Measurements from ENCODE around the gene PLXNA1. TPM values are rescaled to one million over a fixed set of nuclear protein-coding genes. Genes with fewer than 3 reads are reported as not detected.

Gene PLXNA1
- total and polyA plus RNA-seq, 2 experiments from 2014 or later: 11.0 to 73.5 TPM

DNA sequence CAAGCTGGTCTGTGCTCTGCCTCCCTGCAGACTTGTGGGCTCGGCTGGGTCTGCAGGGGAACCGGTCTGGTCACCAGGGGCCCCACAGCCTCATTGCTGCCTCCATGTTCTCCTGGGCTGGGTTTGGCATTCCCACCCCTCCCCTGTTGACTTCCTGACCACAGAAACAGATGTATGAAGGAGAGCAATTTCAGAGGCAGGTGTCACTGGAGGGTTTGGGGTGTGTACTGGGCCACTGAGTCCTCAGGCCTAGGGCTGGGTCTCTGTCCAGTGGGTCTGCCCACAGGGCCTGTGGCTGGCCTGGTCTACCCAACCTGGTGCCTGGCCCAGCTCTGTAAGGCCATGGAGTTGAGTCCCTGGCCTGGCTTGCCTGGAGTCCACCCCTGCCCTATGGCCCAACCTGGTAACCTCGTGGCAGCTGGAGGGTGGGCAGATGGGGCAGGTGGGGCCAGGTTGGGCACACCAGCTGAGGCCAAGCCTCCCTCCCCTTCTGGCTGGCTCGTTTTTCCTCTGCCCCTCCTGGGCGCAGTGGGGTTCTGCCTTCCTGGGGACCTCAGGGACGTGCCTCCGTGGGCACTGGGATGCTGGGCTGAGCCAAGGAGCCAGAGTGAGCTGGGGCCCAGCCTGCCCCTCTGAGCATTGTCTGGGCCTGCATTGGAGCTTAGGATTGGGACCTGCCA is 20.8 kb downstream of the PLXNA1 start (continued):
- no peak for TF ChIP-seq NANOG (IDR thresholded peaks at IDR 0.05; ENCODE audit: borderline replicate concordance)
- no peak for TF ChIP-seq ZNF331 (CRISPR knock-in tag; IDR thresholded peaks at IDR 0.05; ENCODE audit: low read depth)

DNA sequence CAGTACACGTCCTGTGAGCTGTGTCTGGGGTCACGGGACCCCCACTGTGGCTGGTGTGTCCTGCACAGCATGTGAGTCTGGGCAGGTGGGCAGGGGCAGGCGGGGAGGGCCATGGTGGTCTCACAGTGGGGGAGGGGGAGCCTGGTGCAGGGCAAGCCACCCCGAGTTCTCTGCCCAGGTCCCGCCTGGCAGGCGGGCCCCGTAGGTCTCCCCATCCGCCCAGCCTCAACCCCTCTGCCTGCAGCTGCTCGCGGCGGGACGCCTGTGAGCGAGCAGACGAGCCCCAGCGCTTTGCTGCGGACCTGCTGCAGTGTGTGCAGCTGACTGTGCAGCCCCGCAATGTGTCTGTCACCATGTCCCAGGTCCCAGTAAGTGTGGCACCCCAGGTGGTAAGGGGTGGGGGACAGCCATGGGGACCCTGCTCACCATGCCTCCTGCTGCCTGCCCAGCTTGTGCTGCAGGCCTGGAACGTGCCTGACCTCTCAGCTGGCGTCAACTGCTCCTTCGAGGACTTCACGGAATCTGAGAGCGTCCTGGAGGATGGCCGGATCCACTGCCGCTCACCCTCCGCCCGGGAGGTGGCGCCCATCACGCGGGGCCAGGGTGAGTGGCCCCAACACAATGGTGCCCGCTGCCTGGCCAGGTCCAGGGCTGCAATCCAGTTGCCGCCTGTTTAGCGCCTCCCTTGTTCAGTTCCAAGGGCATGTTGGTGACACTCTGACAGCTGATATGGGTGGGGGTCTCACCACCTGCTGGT is 21.9 kb downstream of the PLXNA1 start:
- Histone ChIP-seq H2AFZ (no peak overlapping the region), H3F3A (replicated peaks; ENCODE audit: low read depth) (no peaks in the 10 kb centered on the region), H3K36me3 (ENCODE audit: insufficient read depth) (no peaks in the 10 kb centered on the region), H3K9me2 (ENCODE audit: insufficient read depth) (no peaks in the 10 kb centered on the region), H4K20me1 (replicated peaks; ENCODE audit: insufficient read depth) (no peaks in the 10 kb centered on the region), H3K4me1 (ENCODE audit: insufficient read depth) (peaks cover 10% of the 10 kb centered on the region; the same call in 1 of the 2 replicates), H3K4me3 (no peak overlapping the region), H3K79me2 (replicated peaks; ENCODE audit: insufficient read depth) (no peaks in the 10 kb centered on the region), H3K27ac (ENCODE audit: low read depth) (no peak overlapping the region), H3K27me3 (ENCODE audit: insufficient read depth) (no peaks in the 10 kb centered on the region), H3K4me2 (no peak overlapping the region)
- peaks cover 8% of the 10 kb centered on the region for H3K27me3 Mint-ChIP-seq (ENCODE audit: insufficient read depth, low read depth, poor library complexity)
- TF ChIP-seq, protein P1, sequence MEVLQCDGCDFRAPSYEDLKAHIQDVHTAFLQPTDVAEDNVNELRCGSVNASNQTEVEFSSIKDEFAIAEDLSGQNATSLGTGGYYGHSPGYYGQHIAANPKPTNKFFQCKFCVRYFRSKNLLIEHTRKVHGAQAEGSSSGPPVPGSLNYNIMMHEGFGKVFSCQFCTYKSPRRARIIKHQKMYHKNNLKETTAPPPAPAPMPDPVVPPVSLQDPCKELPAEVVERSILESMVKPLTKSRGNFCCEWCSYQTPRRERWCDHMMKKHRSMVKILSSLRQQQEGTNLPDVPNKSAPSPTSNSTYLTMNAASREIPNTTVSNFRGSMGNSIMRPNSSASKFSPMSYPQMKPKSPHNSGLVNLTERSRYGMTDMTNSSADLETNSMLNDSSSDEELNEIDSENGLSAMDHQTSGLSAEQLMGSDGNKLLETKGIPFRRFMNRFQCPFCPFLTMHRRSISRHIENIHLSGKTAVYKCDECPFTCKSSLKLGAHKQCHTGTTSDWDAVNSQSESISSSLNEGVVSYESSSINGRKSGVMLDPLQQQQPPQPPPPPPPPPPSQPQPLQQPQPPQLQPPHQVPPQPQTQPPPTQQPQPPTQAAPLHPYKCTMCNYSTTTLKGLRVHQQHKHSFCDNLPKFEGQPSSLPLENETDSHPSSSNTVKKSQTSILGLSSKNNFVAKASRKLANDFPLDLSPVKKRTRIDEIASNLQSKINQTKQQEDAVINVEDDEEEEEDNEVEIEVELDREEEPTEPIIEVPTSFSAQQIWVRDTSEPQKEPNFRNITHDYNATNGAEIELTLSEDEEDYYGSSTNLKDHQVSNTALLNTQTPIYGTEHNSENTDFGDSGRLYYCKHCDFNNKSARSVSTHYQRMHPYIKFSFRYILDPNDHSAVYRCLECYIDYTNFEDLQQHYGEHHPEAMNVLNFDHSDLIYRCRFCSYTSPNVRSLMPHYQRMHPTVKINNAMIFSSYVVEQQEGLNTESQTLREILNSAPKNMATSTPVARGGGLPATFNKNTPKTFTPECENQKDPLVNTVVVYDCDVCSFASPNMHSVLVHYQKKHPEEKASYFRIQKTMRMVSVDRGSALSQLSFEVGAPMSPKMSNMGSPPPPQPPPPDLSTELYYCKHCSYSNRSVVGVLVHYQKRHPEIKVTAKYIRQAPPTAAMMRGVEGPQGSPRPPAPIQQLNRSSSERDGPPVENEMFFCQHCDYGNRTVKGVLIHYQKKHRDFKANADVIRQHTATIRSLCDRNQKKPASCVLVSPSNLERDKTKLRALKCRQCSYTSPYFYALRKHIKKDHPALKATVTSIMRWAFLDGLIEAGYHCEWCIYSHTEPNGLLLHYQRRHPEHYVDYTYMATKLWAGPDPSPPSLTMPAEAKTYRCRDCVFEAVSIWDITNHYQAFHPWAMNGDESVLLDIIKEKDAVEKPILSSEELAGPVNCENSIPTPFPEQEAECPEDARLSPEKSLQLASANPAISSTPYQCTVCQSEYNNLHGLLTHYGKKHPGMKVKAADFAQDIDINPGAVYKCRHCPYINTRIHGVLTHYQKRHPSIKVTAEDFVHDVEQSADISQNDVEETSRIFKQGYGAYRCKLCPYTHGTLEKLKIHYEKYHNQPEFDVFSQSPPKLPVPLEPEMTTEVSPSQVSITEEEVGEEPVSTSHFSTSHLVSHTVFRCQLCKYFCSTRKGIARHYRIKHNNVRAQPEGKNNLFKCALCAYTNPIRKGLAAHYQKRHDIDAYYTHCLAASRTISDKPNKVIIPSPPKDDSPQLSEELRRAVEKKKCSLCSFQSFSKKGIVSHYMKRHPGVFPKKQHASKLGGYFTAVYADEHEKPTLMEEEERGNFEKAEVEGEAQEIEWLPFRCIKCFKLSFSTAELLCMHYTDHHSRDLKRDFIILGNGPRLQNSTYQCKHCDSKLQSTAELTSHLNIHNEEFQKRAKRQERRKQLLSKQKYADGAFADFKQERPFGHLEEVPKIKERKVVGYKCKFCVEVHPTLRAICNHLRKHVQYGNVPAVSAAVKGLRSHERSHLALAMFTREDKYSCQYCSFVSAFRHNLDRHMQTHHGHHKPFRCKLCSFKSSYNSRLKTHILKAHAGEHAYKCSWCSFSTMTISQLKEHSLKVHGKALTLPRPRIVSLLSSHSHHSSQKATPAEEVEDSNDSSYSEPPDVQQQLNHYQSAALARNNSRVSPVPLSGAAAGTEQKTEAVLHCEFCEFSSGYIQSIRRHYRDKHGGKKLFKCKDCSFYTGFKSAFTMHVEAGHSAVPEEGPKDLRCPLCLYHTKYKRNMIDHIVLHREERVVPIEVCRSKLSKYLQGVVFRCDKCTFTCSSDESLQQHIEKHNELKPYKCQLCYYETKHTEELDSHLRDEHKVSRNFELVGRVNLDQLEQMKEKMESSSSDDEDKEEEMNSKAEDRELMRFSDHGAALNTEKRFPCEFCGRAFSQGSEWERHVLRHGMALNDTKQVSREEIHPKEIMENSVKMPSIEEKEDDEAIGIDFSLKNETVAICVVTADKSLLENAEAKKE (CRISPR knock-in tag; IDR thresholded peaks at IDR 0.05): no peak
- TF ChIP-seq, protein P2, sequence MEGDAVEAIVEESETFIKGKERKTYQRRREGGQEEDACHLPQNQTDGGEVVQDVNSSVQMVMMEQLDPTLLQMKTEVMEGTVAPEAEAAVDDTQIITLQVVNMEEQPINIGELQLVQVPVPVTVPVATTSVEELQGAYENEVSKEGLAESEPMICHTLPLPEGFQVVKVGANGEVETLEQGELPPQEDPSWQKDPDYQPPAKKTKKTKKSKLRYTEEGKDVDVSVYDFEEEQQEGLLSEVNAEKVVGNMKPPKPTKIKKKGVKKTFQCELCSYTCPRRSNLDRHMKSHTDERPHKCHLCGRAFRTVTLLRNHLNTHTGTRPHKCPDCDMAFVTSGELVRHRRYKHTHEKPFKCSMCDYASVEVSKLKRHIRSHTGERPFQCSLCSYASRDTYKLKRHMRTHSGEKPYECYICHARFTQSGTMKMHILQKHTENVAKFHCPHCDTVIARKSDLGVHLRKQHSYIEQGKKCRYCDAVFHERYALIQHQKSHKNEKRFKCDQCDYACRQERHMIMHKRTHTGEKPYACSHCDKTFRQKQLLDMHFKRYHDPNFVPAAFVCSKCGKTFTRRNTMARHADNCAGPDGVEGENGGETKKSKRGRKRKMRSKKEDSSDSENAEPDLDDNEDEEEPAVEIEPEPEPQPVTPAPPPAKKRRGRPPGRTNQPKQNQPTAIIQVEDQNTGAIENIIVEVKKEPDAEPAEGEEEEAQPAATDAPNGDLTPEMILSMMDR (conservative IDR thresholded peaks at IDR 0.05; ENCODE audit: low read depth in 2 of 2): peak; percentile 25 to 46; a peak in 2 of 4 replicates
- peaks cover 19% of the 10 kb centered on the region for H3K4me1 Mint-ChIP-seq
- peaks cover 6% of the 10 kb centered on the region; the same call in 2 of the 3 replicates for H3K36me3 Mint-ChIP-seq (ENCODE audit: low read depth)
- no peaks in the 10 kb centered on the region; the same call in 2 of the 3 replicates for H3K9me3 Mint-ChIP-seq
- no peak overlapping the region for H3K4me3 Mint-ChIP-seq
- no peak for DNase-seq (ENCODE audit: low spot score)
- no peak overlapping the region for H3K27ac Mint-ChIP-seq
- ATAC-seq: no peak

Data from GM23338 (cell line).